Measurements from ENCODE around the gene CXXC5.
A peak's percentile ranks its signal among the peaks of the same experiment; 100 is the strongest.

The CXXC5 gene

DNA sequence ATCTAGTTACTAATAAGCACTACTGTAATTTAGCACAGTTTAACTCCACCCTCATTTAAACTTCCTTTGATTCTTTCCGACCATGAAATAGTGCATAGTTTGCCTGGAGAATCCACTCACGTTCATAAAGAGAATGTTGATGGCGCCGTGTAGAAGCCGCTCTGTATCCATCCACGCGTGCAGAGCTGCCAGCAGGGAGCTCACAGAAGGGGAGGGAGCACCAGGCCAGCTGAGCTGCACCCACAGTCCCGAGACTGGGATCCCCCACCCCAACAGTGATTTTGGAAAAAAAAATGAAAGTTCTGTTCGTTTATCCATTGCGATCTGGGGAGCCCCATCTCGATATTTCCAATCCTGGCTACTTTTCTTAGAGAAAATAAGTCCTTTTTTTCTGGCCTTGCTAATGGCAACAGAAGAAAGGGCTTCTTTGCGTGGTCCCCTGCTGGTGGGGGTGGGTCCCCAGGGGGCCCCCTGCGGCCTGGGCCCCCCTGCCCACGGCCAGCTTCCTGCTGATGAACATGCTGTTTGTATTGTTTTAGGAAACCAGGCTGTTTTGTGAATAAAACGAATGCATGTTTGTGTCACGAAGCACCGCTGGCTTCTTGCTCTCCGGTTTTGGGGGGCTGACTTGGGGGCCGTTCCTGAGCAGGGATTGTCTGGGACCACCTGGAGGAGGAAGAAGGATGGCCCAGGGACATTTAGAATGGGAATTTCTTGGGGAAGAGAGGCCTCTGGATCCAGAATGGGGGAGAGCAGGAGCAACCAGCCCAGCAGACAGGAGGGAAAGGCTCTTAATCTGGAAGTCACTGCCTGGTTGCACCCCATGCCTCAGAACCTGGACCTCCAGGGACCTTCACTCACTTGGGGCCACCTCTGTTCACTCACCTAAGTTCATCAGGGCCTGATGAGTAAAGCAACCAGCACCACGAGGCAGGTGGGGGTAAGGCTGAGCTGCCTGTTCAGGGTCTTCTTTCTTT lies 35.4 kb downstream of the CXXC5 start:
- no peak overlapping the region for H3K27ac ChIP-seq
- TF ChIP-seq, protein P1, sequence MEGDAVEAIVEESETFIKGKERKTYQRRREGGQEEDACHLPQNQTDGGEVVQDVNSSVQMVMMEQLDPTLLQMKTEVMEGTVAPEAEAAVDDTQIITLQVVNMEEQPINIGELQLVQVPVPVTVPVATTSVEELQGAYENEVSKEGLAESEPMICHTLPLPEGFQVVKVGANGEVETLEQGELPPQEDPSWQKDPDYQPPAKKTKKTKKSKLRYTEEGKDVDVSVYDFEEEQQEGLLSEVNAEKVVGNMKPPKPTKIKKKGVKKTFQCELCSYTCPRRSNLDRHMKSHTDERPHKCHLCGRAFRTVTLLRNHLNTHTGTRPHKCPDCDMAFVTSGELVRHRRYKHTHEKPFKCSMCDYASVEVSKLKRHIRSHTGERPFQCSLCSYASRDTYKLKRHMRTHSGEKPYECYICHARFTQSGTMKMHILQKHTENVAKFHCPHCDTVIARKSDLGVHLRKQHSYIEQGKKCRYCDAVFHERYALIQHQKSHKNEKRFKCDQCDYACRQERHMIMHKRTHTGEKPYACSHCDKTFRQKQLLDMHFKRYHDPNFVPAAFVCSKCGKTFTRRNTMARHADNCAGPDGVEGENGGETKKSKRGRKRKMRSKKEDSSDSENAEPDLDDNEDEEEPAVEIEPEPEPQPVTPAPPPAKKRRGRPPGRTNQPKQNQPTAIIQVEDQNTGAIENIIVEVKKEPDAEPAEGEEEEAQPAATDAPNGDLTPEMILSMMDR (IDR thresholded peaks at IDR 0.05) = no peak
- no peak for TF ChIP-seq ZFX (IDR thresholded peaks at IDR 0.05; ENCODE audit: borderline replicate concordance)

DNA sequence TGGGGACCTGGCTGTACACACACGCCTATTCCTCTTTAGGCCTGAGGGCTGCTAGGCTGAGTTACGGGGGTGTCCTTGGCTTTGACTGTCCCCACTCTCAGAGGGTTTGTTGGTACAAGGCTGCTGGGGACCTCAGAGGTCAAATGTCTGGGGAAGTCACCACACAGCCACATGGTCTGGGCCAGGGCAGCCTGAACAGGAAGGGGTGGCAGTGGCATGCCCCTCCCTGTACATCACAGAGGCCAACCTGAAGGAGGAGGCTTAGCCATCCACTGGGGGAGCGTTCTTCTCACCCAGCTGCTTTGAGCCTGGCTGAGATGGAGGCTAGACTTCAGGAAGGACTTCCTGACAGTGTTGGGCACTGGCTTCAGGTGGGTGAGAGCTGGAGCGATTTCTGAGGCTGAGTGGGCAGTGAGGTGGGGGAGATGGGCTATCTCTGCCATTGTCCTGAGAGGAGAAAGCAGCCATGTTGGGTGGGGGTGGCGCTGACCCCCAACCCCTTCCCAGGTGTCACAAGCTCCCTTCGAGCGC lies 36.3 kb downstream of the CXXC5 start:
- TF ChIP-seq, protein P1 (IDR thresholded peaks at IDR 0.05) = no peak
- no peak for TF ChIP-seq ZFX (IDR thresholded peaks at IDR 0.05; ENCODE audit: borderline replicate concordance)
- H3K27ac ChIP-seq = no peak overlapping the region

DNA sequence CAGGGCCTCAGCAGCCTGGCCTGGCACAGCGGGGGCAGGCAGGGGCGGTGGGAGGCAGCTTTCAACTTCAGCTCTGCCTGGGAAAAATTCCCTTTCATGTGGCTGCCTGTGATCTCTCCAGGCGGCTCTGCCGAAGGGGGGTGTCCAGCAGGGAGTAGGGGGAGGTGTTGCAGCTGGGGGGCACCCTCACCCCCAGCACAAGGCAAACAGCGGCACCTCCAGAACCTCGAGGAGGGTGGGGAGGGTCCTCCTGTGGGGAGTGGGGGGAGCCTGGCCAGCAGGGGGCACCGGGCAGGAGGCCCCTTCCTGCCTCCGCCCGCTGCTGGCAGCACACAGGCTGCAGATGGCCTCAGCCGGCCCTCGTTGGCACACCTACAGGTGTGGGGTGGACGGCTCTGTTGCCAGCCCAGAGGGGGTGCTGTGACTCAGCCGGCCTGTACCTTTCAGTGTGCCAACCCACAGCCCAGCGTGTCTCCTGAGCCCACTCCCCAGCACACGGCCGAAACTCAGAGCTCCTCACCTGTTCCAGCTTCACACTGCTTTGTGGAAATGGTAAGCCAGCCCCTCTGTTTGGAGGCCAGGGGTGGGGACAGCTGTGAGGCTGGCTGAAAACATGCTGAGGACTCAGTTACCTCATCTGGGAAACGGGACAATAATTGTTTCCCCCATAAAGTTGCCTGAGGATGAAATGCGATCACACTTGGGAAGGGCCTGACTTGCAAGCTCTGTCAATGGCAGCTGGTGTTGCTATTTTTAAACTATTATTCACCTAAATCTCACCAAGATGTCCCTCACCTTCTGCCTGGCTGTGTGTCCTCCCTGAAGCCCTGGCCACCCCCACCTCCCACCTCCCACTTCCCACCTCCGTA lies 37.0 kb downstream of the CXXC5 start:
- H3K27ac ChIP-seq = no peak overlapping the region
- TF ChIP-seq ZFX (IDR thresholded peaks at IDR 0.05; ENCODE audit: borderline replicate concordance) = no peak
- TF ChIP-seq, protein P1 (IDR thresholded peaks at IDR 0.05) = peak; percentile 23

DNA sequence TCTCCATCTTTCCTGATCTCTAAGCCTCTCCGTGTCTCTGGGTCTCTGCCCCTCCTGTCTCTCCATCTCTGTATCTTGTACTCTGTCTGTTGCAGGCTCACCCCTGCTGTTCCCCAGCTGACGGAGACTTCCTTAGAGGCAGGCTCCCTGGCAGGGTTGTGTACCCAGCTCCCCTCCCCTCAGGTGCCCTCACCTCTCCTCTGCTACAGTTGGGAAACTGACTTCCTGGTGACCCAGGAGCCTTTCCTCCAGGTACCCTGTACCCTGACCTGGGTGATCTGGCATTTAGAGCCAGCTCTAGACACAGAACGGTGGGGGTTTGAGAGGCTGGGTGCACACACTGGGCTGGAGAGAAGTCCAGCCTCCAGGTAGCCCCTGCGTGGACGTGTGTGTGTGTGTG lies 37.7 kb downstream of the CXXC5 start:
- H3K27ac ChIP-seq = no peak overlapping the region
- TF ChIP-seq, protein P1 (IDR thresholded peaks at IDR 0.05) = no peak
- TF ChIP-seq ZFX (IDR thresholded peaks at IDR 0.05; ENCODE audit: borderline replicate concordance) = no peak

DNA sequence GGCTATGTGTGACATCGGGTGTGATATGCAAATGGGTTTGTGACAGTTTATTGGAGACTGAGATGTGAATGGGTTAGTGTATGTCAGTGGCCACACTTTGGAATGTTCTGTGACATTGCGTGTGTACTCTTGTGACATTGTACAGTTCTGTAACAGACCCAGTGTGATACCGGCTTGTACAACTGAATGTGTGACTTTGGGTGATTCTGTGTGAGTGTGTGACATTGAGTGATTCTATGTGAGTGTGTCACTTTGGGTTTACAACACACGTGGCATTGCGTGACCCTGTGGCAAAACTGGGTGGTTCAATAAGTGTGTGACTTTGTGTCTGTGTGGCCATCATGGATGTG lies 38.2 kb downstream of the CXXC5 start:
- TF ChIP-seq, protein P1 (IDR thresholded peaks at IDR 0.05) = no peak
- no peak for TF ChIP-seq ZFX (IDR thresholded peaks at IDR 0.05; ENCODE audit: borderline replicate concordance)

DNA sequence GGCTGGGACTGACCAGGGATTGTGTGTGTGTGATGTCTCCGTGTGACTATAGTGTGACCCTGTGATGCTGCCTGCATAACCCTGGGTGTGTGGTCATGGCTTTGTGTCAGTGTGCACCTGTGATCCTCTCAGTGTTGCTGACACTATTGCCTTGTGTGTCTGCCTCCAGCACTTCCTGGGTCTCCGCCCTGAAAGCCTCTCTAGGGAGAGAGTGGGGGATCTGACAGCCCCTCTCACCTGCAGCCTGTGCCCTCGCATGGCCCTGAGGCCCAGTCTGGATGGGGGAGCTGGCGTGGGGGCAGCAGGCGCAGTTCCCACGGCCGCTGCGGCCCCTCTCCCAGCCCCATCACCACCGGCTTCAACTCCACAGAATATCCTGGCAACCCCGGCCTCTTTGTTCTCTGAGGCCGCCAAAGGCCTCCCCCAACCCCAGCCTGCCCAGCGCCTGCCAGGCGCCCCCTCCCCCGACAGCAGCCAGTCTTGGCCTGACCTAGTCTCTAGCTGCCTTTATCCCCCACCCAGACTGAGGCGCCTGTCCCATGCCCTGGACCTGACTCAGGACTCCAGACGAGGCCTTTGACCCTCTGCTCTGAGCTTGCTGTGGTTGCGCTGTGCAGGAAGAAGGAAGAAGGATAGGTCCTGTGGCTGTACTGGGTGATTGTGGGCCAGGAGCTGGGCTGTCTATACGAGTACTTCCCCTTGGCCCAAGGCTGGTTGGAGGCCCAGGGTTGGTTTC lies 38.7 kb downstream of the CXXC5 start:
- TF ChIP-seq, protein P1 (IDR thresholded peaks at IDR 0.05) = no peak
- no peak for TF ChIP-seq ZFX (IDR thresholded peaks at IDR 0.05; ENCODE audit: borderline replicate concordance)
- H3K27ac ChIP-seq = no peak overlapping the region

More for the DNA sequence above, 38.2 kb downstream of the CXXC5 start:
- no peak overlapping the region for H3K27ac ChIP-seq
